Measurements from ENCODE around the gene UNC13A. TPM values are rescaled to one million over a fixed set of nuclear protein-coding genes. Genes with fewer than 3 reads are reported as not detected.

The UNC13A gene
- polyA plus RNA-seq, 12 donors: 0.05 to 0.32 (median 0.09) TPM; not detected in 2

- no peak for DNase-seq
Observed at GRCh38 chr19:17671906-17672305, 16.2 kb downstream of the UNC13A start.

- DNase-seq: no peak
Observed at GRCh38 chr19:17669419-17669818, 18.7 kb downstream of the UNC13A start.

- DNase-seq: no peak
Observed at GRCh38 chr19:17665058-17665457, 23.1 kb downstream of the UNC13A start.

- DNase-seq: no peak
Observed at GRCh38 chr19:17659996-17660395, 28.2 kb downstream of the UNC13A start.

- no peak for DNase-seq
Observed at GRCh38 chr19:17658666-17659065, 29.5 kb downstream of the UNC13A start.

- DNase-seq: no peak
Observed at GRCh38 chr19:17658240-17658639, 29.9 kb downstream of the UNC13A start.

GRCh38 chr19:17656970-17657369 lies 31.2 kb downstream of the UNC13A start:
- DNase-seq: no peak

- DNase-seq: no peak
Observed at GRCh38 chr19:17655751-17656472, 32.2 kb downstream of the UNC13A start.

- DNase-seq: no peak
Observed at GRCh38 chr19:17654993-17655392, 33.2 kb downstream of the UNC13A start.

- DNase-seq: no peak
Observed at GRCh38 chr19:17652627-17653026, 35.5 kb downstream of the UNC13A start.

GRCh38 chr19:17648786-17649185 lies 39.4 kb downstream of the UNC13A start:
- DNase-seq: no peak

- no peak for DNase-seq
Observed at GRCh38 chr19:17648097-17648660, 40.0 kb downstream of the UNC13A start.

- no peak for DNase-seq
Observed at GRCh38 chr19:17647071-17648020, 40.8 kb downstream of the UNC13A start.

- DNase-seq: no peak
Observed at GRCh38 chr19:17646441-17646840, 41.7 kb downstream of the UNC13A start.

- DNase-seq: no peak
Observed at GRCh38 chr19:17645339-17645963, 42.7 kb downstream of the UNC13A start.

GRCh38 chr19:17642656-17643055 lies 45.5 kb downstream of the UNC13A start:
- DNase-seq: no peak

GRCh38 chr19:17641846-17642245 lies 46.3 kb downstream of the UNC13A start:
- no peak for DNase-seq

GRCh38 chr19:17641181-17641580 lies 47.0 kb downstream of the UNC13A start:
- no peak for DNase-seq

GRCh38 chr19:17633700-17634099 lies 54.5 kb downstream of the UNC13A start:
- DNase-seq: no peak

GRCh38 chr19:17632577-17632976 lies 55.6 kb downstream of the UNC13A start:
- no peak for DNase-seq

- DNase-seq: no peak
Observed at GRCh38 chr19:17629760-17630159, 58.4 kb downstream of the UNC13A start.

GRCh38 chr19:17627921-17628320 lies 60.2 kb downstream of the UNC13A start:
- no peak for DNase-seq

Data from muscle of arm (tissue), 12 donors.